22Rv1 (cell line): ENCODE data around the gene FAM162B.
"Not testable (repeated sequence)": the region's sequence is repeated elsewhere in the genome, so short reads cannot be mapped to it uniquely, and the experiment has no call there.

ENCODE experiments used
- H3K27ac ChIP-seq: fragments of 450-650 bp; 2 replicates; pipeline ENCODE4 v1.5.1; 2017
- CTCF ChIP-seq: fragments of 450-650 bp; IDR thresholded peaks from 2 replicates; pipeline ENCODE4 v1.5.1; 2017; ENCODE audit warnings: mild to moderate bottlenecking
- ZFX ChIP-seq: fragments of 450-650 bp; IDR thresholded peaks from 2 replicates; pipeline ENCODE4 v1.6.1; 2017; ENCODE audit warnings: antibody characterized with exemption, borderline replicate concordance

FAM162B gene

GRCh38 chr6:116763048-116763447 lies 2.5 kb downstream of the FAM162B start:
- TF ChIP-seq ZFX: no peak
- TF ChIP-seq CTCF: no peak
- no peak overlapping the region for H3K27ac ChIP-seq

- no peak overlapping the region for H3K27ac ChIP-seq
- TF ChIP-seq ZFX (no peak), CTCF (no peak)
Measured at GRCh38 chr6:116762235-116762634, 3.3 kb downstream of the FAM162B start.

GRCh38 chr6:116761779-116762178 lies 3.7 kb downstream of the FAM162B start:
- TF ChIP-seq ZFX: no peak
- TF ChIP-seq CTCF: no peak
- H3K27ac ChIP-seq: no peak overlapping the region

GRCh38 chr6:116745176-116745575 lies 20.3 kb downstream of the FAM162B start:
- no peak for TF ChIP-seq CTCF
- TF ChIP-seq ZFX: no peak

GRCh38 chr6:116741571-116741970 lies 23.9 kb downstream of the FAM162B start:
- TF ChIP-seq CTCF (no peak), ZFX (no peak)
- H3K27ac ChIP-seq: no peak overlapping the region

More at GRCh38 chr6:116745176-116745575, 20.3 kb downstream of the FAM162B start:
- H3K27ac ChIP-seq: no peak overlapping the region

GRCh38 chr6:116740486-116740885 lies 25.0 kb downstream of the FAM162B start:
- H3K27ac ChIP-seq: not testable (repeated sequence)

- no peak overlapping the region for H3K27ac ChIP-seq
- no peak for TF ChIP-seq CTCF
- TF ChIP-seq ZFX: no peak
Measured at GRCh38 chr6:116737004-116737403, 28.5 kb downstream of the FAM162B start.

- TF ChIP-seq CTCF: no peak
- no peak for TF ChIP-seq ZFX
- no peak overlapping the region for H3K27ac ChIP-seq
Measured at GRCh38 chr6:116730513-116730912, 35.0 kb downstream of the FAM162B start.
